ENCODE data around the gene CYP4F11. TPM values are rescaled to one million over a fixed set of nuclear protein-coding genes. Genes with fewer than 3 reads are reported as not detected.

The CYP4F11 gene
- total RNA-seq, 1 donor from 2014 or later: not detected

DNA sequence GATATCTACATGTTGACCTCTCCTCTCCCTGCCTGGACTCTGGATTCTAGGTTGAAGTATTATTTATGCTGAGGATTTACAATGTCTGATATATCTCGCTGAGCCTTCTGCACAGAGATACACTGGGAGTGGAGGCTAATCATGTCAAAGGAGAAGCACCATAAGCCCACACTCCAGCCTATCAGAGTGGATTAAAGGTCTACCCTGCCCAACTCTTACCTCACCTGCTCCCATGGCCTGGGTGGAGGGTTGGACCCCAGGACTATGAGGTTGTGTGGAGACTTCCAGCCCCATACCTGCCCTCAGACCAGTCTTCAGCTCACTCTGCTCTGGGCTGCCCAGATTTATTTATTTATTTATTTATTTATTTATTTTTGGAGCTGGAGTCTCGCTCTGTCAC, 29.9 kb upstream of the CYP4F11 start:
- Mint-ChIP-seq H3K36me3 (no peaks in the 10 kb centered on the region), H3K27me3 (ENCODE audit: insufficient read depth, low read depth) (no peaks in the 10 kb centered on the region), H3K4me1 (no peaks in the 10 kb centered on the region), H3K9me3 (peaks cover 9% of the 10 kb centered on the region), H3K4me3 (no peak overlapping the region), H3K27ac (no peak overlapping the region)
- Histone ChIP-seq H3K9me3 (ENCODE audit: low read depth) (peaks cover 11% of the 10 kb centered on the region), H3K9ac (no peak overlapping the region), H3K79me2 (ENCODE audit: low read depth) (no peaks in the 10 kb centered on the region), H3K4me3 (no peak overlapping the region), H3K27ac (no peak overlapping the region), H2AFZ (replicated peaks) (no peak overlapping the region), H3K4me2 (no peak overlapping the region), H3K4me1 (no peaks in the 10 kb centered on the region), H3K36me3 (no peaks in the 10 kb centered on the region), H4K20me1 (ENCODE audit: low read depth) (no peaks in the 10 kb centered on the region), H3F3A (ENCODE audit: low read depth) (no peaks in the 10 kb centered on the region), H3K27me3 (no peaks in the 10 kb centered on the region)
- TF ChIP-seq, protein P1, sequence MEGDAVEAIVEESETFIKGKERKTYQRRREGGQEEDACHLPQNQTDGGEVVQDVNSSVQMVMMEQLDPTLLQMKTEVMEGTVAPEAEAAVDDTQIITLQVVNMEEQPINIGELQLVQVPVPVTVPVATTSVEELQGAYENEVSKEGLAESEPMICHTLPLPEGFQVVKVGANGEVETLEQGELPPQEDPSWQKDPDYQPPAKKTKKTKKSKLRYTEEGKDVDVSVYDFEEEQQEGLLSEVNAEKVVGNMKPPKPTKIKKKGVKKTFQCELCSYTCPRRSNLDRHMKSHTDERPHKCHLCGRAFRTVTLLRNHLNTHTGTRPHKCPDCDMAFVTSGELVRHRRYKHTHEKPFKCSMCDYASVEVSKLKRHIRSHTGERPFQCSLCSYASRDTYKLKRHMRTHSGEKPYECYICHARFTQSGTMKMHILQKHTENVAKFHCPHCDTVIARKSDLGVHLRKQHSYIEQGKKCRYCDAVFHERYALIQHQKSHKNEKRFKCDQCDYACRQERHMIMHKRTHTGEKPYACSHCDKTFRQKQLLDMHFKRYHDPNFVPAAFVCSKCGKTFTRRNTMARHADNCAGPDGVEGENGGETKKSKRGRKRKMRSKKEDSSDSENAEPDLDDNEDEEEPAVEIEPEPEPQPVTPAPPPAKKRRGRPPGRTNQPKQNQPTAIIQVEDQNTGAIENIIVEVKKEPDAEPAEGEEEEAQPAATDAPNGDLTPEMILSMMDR (IDR thresholded peaks at IDR 0.05): no peak
- TF ChIP-seq EZH2 (IDR thresholded peaks at IDR 0.05): no peak
- no peak for TF ChIP-seq EZH2phosphoT487 (IDR thresholded peaks at IDR 0.05)
- DNase-seq (ENCODE audit: low spot score): no peak

DNA sequence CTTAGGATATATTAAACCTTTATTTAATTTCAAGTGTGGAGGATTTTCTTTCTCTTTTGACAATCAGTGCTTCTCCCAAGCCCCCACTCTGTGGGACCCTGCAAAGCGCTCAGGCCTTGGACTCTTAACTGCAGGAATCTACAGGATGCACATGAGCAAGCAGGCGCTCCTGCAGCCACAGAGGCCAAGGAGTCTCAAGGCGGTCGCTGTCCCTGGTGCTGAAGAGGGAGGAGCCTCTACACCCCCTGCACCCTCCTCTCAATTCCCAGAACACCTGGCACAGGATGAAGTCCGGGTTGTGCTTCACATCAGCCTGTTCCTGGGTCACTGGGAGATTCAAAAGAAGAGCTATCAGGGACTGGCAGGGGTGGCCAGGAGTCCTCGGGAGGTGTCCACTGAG, 28.0 kb upstream of the CYP4F11 start:
- H3F3A ChIP-seq (ENCODE audit: low read depth): no peaks in the 10 kb centered on the region
- H3K36me3 ChIP-seq: no peaks in the 10 kb centered on the region
- DNase-seq (ENCODE audit: low spot score): no peak
- no peaks in the 10 kb centered on the region for H4K20me1 ChIP-seq (ENCODE audit: low read depth)
- no peaks in the 10 kb centered on the region for H3K79me2 ChIP-seq (ENCODE audit: low read depth)
- H3K27me3 ChIP-seq: no peaks in the 10 kb centered on the region
- Mint-ChIP-seq H3K4me3 (no peak overlapping the region), H3K27ac (no peak overlapping the region), H3K9me3 (peaks cover 9% of the 10 kb centered on the region), H3K27me3 (ENCODE audit: insufficient read depth, low read depth) (no peaks in the 10 kb centered on the region), H3K4me1 (no peaks in the 10 kb centered on the region), H3K36me3 (no peaks in the 10 kb centered on the region)
- peaks cover 11% of the 10 kb centered on the region for H3K9me3 ChIP-seq (ENCODE audit: low read depth)
- no peak overlapping the region for H2AFZ ChIP-seq (replicated peaks)
- TF ChIP-seq, protein P1 (IDR thresholded peaks at IDR 0.05): no peak
- TF ChIP-seq EZH2 (IDR thresholded peaks at IDR 0.05): no peak
- TF ChIP-seq EZH2phosphoT487 (IDR thresholded peaks at IDR 0.05): no peak
- H3K9ac ChIP-seq: no peak overlapping the region
- no peak overlapping the region for H3K4me2 ChIP-seq
- H3K27ac ChIP-seq: no peak overlapping the region
- H3K4me1 ChIP-seq: no peaks in the 10 kb centered on the region
- no peak overlapping the region for H3K4me3 ChIP-seq

DNA sequence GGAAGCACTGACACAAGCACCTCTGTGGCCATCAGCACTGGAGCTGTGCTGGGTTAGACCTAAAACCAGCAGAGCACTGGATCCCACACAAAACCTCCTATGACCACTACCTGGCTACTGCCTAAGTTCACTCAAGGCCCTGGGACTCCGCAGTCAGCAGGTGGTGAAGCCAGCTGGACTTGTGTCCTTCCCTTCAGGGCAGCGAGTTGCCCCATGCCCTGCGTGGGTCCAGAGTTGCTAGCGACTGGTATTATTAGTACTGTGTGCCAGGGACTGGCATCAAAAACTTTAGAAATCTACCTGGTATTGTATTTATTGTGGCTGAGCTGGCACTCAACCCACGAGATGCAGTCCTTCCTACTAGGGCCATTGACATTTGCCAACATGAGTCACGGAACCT, 20.5 kb upstream of the CYP4F11 start:
- H3K79me2 ChIP-seq (ENCODE audit: low read depth): no peaks in the 10 kb centered on the region
- no peak for DNase-seq (ENCODE audit: low spot score)

More for the DNA sequence above, 20.5 kb upstream of the CYP4F11 start:
- Mint-ChIP-seq H3K4me1 (no peaks in the 10 kb centered on the region), H3K27me3 (ENCODE audit: insufficient read depth, low read depth) (no peaks in the 10 kb centered on the region), H3K4me3 (no peak overlapping the region), H3K27ac (no peak overlapping the region), H3K36me3 (no peaks in the 10 kb centered on the region), H3K9me3 (no peaks in the 10 kb centered on the region)
- Histone ChIP-seq H3K9ac (no peak overlapping the region), H2AFZ (replicated peaks) (no peak overlapping the region), H3K27ac (no peak overlapping the region), H3K4me1 (no peaks in the 10 kb centered on the region), H3K4me2 (no peak overlapping the region), H3K36me3 (no peaks in the 10 kb centered on the region), H3K4me3 (no peak overlapping the region), H4K20me1 (ENCODE audit: low read depth) (no peaks in the 10 kb centered on the region), H3F3A (ENCODE audit: low read depth) (no peaks in the 10 kb centered on the region), H3K9me3 (ENCODE audit: low read depth) (peaks cover 3% of the 10 kb centered on the region), H3K27me3 (no peaks in the 10 kb centered on the region)
- TF ChIP-seq, protein P1 (IDR thresholded peaks at IDR 0.05): no peak
- no peak for TF ChIP-seq EZH2phosphoT487 (IDR thresholded peaks at IDR 0.05)
- no peak for TF ChIP-seq EZH2 (IDR thresholded peaks at IDR 0.05)
